ENCODE data around the gene PHLDA1. TPM values are rescaled to one million over a fixed set of nuclear protein-coding genes. Genes with fewer than 3 reads are reported as not detected.

PHLDA1 gene
- total RNA-seq, 1 experiment from 2014 or later, result 46.2 TPM

DNA sequence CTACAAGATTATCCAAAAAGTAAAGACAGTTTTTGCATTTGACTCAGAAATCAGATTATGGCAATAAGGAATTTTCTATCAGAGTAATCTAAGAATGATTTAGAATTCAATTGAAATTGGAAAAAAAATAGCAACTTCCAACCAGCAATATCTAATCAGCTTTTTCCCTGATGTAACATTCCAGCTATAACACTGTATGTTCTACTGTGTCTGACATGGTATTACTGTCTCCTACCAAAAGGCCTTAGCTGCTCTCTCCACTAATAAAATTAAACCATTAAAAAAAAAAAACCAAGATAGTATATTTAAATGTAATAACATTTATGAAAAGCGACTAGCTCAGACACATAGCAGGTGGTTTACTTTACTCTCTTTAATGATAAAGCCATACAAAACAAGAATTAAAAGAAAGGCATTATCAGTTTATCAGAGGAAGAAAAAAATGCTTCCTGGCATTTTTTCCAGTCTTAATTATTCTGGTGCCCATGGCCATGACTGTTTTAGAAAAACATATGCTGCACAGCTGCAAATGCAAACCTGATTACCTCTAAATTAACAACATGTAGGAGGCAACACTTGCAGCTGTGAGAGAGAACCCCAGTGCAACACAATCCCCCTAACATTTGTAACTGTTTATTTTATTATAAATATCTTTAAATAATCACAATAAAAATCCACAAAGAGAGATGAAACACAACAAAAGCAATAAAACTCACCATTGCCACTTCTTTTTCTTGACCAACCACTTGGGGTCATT is 28.8 kb downstream of the PHLDA1 start:
- Mint-ChIP-seq H3K27ac (ENCODE audit: unreplicated experiment) (no peak overlapping the region), H3K4me1 (ENCODE audit: low read depth, unreplicated experiment) (peaks cover 7% of the 10 kb centered on the region), H3K4me3 (ENCODE audit: unreplicated experiment) (no peak overlapping the region), H3K9me3 (ENCODE audit: unreplicated experiment) (peaks cover 11% of the 10 kb centered on the region), H3K36me3 (ENCODE audit: insufficient read depth, unreplicated experiment) (no peaks in the 10 kb centered on the region), H3K27me3 (ENCODE audit: insufficient read depth, unreplicated experiment) (no peaks in the 10 kb centered on the region)
- Histone ChIP-seq H3K36me3 (ENCODE audit: control insufficient read depth, insufficient read depth, low read length) (no peaks in the 10 kb centered on the region), H3K27me3 (replicated peaks; ENCODE audit: control insufficient read depth, insufficient read depth, low read length) (no peaks in the 10 kb centered on the region), H3K9me3 (peaks cover 8% of the 10 kb centered on the region), H3K4me1 (peaks cover 10% of the 10 kb centered on the region), H3K4me3 (ENCODE audit: low read depth, low read length) (no peak overlapping the region)
- no TSS peak for BruUV-seq (replicated peaks)
- ChIA-PET CTCF (no interaction called here), POLR2A (no interaction called here)
- intact Hi-C loops (cut with micrococcal nuclease; ENCODE audit: unreplicated experiment), result no loop called here
- no peak for TF ChIP-seq CTCF (IDR thresholded peaks at IDR 0.05; ENCODE audit: insufficient read depth in 1 of 2, low read depth in 1 of 2, low read length in 1 of 2, severe bottlenecking in 1 of 2, unreplicated experiment in 1 of 2)
- no peak for DNase-seq

GRCh38 chr12:75998292-75999063 is 33.1 kb downstream of the PHLDA1 start:
- ChIA-PET POLR2A (no interaction called here), CTCF (no interaction called here)
- Histone ChIP-seq H3K4me3 (ENCODE audit: low read depth, low read length) (no peak overlapping the region), H3K27me3 (replicated peaks; ENCODE audit: control insufficient read depth, insufficient read depth, low read length) (no peaks in the 10 kb centered on the region), H3K4me1 (peaks cover 36% of the 10 kb centered on the region), H3K9me3 (no peaks in the 10 kb centered on the region), H3K36me3 (ENCODE audit: control insufficient read depth, insufficient read depth, low read length) (no peaks in the 10 kb centered on the region)
- intact Hi-C loops (cut with micrococcal nuclease; ENCODE audit: unreplicated experiment), result no loop called here
- Mint-ChIP-seq H3K9me3 (ENCODE audit: unreplicated experiment) (no peaks in the 10 kb centered on the region), H3K27me3 (ENCODE audit: insufficient read depth, unreplicated experiment) (no peaks in the 10 kb centered on the region), H3K4me1 (ENCODE audit: low read depth, unreplicated experiment) (peaks cover 16% of the 10 kb centered on the region), H3K27ac (ENCODE audit: unreplicated experiment) (no peak overlapping the region), H3K4me3 (ENCODE audit: unreplicated experiment) (no peak overlapping the region), H3K36me3 (ENCODE audit: insufficient read depth, unreplicated experiment) (no peaks in the 10 kb centered on the region)
- TF ChIP-seq CTCF (IDR thresholded peaks at IDR 0.05; ENCODE audit: insufficient read depth in 1 of 2, low read depth in 1 of 2, low read length in 1 of 2, severe bottlenecking in 1 of 2, unreplicated experiment in 1 of 2), result no peak
- BruUV-seq (replicated peaks), result no TSS peak
- no peak for DNase-seq

DNA sequence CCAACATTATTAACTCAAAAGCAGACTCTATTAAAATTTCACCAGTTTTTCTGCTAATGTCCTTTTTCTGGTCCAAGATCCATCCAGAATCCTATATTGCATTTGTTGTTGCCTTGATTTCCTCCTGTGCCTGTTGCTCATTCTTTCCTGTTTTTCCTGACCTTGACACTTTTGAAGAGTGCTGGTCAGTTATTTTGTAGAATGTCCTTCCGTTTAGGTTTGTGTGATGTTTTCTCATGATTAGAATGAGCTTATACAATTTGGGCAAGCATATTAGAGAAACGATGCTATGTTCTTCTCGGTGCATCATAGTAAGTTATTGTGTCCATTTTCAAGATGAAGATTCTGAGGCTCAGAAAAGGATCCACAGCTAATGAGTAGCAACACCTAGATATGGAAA is 33.9 kb downstream of the PHLDA1 start:
- Mint-ChIP-seq H3K36me3 (ENCODE audit: insufficient read depth, unreplicated experiment) (no peaks in the 10 kb centered on the region), H3K27me3 (ENCODE audit: insufficient read depth, unreplicated experiment) (no peaks in the 10 kb centered on the region), H3K4me1 (ENCODE audit: low read depth, unreplicated experiment) (peaks cover 21% of the 10 kb centered on the region), H3K4me3 (ENCODE audit: unreplicated experiment) (no peak overlapping the region), H3K27ac (ENCODE audit: unreplicated experiment) (no peak overlapping the region), H3K9me3 (ENCODE audit: unreplicated experiment) (no peaks in the 10 kb centered on the region)
- H3K36me3 ChIP-seq (ENCODE audit: control insufficient read depth, insufficient read depth, low read length), result no peaks in the 10 kb centered on the region
- no peaks in the 10 kb centered on the region for H3K27me3 ChIP-seq (replicated peaks; ENCODE audit: control insufficient read depth, insufficient read depth, low read length)
- POLR2A ChIA-PET, result no interaction called here
- H3K9me3 ChIP-seq, result no peaks in the 10 kb centered on the region
- intact Hi-C loops (cut with micrococcal nuclease; ENCODE audit: unreplicated experiment), result no loop called here
- CTCF ChIA-PET, result no interaction called here
- no peak for DNase-seq
- no TSS peak for BruUV-seq (replicated peaks)
- H3K4me3 ChIP-seq (ENCODE audit: low read depth, low read length), result no peak overlapping the region
- TF ChIP-seq CTCF (IDR thresholded peaks at IDR 0.05; ENCODE audit: insufficient read depth in 1 of 2, low read depth in 1 of 2, low read length in 1 of 2, severe bottlenecking in 1 of 2, unreplicated experiment in 1 of 2), result no peak
- H3K4me1 ChIP-seq, result peaks cover 44% of the 10 kb centered on the region
